ENCODE measurements around the gene KRT7.
"Not testable (repeated sequence)": the region's sequence is repeated elsewhere in the genome, so short reads cannot be mapped to it uniquely, and the experiment has no call there.

Gene KRT7

GRCh38 chr12:52255926-52256583 lies 23.0 kb downstream of the KRT7 start:
- DNase-seq (ENCODE audit: low read depth, low spot score): no peak

GRCh38 chr12:52256584-52256935 lies 23.5 kb downstream of the KRT7 start:
- no peak for DNase-seq (ENCODE audit: low read depth, low spot score)

GRCh38 chr12:52257074-52257551 lies 24.1 kb downstream of the KRT7 start:
- no peak for DNase-seq (ENCODE audit: low read depth, low spot score)

- not testable (repeated sequence) for DNase-seq (ENCODE audit: low read depth, low spot score)
Observed at GRCh38 chr12:52257922-52258321, 24.9 kb downstream of the KRT7 start.

- DNase-seq (ENCODE audit: low read depth, low spot score): no peak
Observed at GRCh38 chr12:52258335-52258901, 25.4 kb downstream of the KRT7 start.

- no peak for DNase-seq (ENCODE audit: low read depth, low spot score)
Observed at GRCh38 chr12:52259657-52260243, 26.7 kb downstream of the KRT7 start.

GRCh38 chr12:52260361-52261207 lies 27.5 kb downstream of the KRT7 start:
- DNase-seq (ENCODE audit: low read depth, low spot score): no peak

GRCh38 chr12:52261208-52261484 lies 28.1 kb downstream of the KRT7 start:
- no peak for DNase-seq (ENCODE audit: low read depth, low spot score)

- no peak for DNase-seq (ENCODE audit: low read depth, low spot score)
Observed at GRCh38 chr12:52262286-52262685, 29.2 kb downstream of the KRT7 start.

GRCh38 chr12:52263761-52264434 lies 30.9 kb downstream of the KRT7 start:
- DNase-seq (ENCODE audit: low read depth, low spot score): no peak

- no peak for DNase-seq (ENCODE audit: low read depth, low spot score)
Observed at GRCh38 chr12:52264435-52264825, 31.4 kb downstream of the KRT7 start.

GRCh38 chr12:52266514-52266913 lies 33.5 kb downstream of the KRT7 start:
- no peak for DNase-seq (ENCODE audit: low read depth, low spot score)

GRCh38 chr12:52267266-52267665 lies 34.2 kb downstream of the KRT7 start:
- no peak for DNase-seq (ENCODE audit: low read depth, low spot score)

- DNase-seq (ENCODE audit: low read depth, low spot score): no peak
Observed at GRCh38 chr12:52267699-52268098, 34.7 kb downstream of the KRT7 start.

- no peak for DNase-seq (ENCODE audit: low read depth, low spot score)
Observed at GRCh38 chr12:52268212-52268611, 35.2 kb downstream of the KRT7 start.

- DNase-seq (ENCODE audit: low read depth, low spot score): no peak
Observed at GRCh38 chr12:52270541-52271070, 37.6 kb downstream of the KRT7 start.

GRCh38 chr12:52271158-52271557 lies 38.1 kb downstream of the KRT7 start:
- no peak for DNase-seq (ENCODE audit: low read depth, low spot score)

GRCh38 chr12:52274521-52275120 lies 41.6 kb downstream of the KRT7 start, which contains the start of gene KRT86:
TSS of gene KRT86 (plus strand) at chr12:52274645. CDS start at chr12:52301917, 27,272 bp downstream.
- no peak for DNase-seq (ENCODE audit: low read depth, low spot score)

GRCh38 chr12:52275686-52276085 lies 42.6 kb downstream of the KRT7 start:
- no peak for DNase-seq (ENCODE audit: low read depth, low spot score)

- DNase-seq (ENCODE audit: low read depth, low spot score): no peak
Observed at GRCh38 chr12:52277486-52278245, 44.6 kb downstream of the KRT7 start.

Data from iPS DF 19.7 (cell line).